Ishikawa (cell line): Measurements from ENCODE around the gene SKAP1.

ENCODE experiments used
- TAF1 ChIP-seq: IDR thresholded peaks from 2 replicates; pipeline ENCODE4 v1.6.1; 2012; ENCODE audit warnings: low read depth, mild to moderate bottlenecking
- TEAD4 ChIP-seq: IDR thresholded peaks from 2 replicates; pipeline ENCODE4 v1.6.1; 2012
- YY1 ChIP-seq: IDR thresholded peaks from 2 replicates; pipeline ENCODE4 v1.6.1; 2012; ENCODE audit warnings: low read depth
- TF ChIP-seq, protein P1 (sequence below): IDR thresholded peaks from 2 replicates; pipeline ENCODE4 v1.6.1; 2012

GRCh38 chr17:48295362-48296288 lies 134.4 kb downstream of the SKAP1 start:
- TF ChIP-seq TAF1 (no peak), YY1 (no peak), TEAD4 (no peak)
- TF ChIP-seq, protein P1, sequence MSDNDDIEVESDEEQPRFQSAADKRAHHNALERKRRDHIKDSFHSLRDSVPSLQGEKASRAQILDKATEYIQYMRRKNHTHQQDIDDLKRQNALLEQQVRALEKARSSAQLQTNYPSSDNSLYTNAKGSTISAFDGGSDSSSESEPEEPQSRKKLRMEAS: no peak
